Measurements from ENCODE around the gene PCLAF.
"Not testable (repeated sequence)": the region's sequence is repeated elsewhere in the genome, so short reads cannot be mapped to it uniquely, and the experiment has no call there.

PCLAF gene

GRCh38 chr15:64381000-64381751, at the start of gene PCLAF:
PCLAF (minus strand) TSS chr15:64381441; CDS start chr15:64381371, 70 bp downstream.
- DNase-seq = peak; percentile 96 to 97

DNA sequence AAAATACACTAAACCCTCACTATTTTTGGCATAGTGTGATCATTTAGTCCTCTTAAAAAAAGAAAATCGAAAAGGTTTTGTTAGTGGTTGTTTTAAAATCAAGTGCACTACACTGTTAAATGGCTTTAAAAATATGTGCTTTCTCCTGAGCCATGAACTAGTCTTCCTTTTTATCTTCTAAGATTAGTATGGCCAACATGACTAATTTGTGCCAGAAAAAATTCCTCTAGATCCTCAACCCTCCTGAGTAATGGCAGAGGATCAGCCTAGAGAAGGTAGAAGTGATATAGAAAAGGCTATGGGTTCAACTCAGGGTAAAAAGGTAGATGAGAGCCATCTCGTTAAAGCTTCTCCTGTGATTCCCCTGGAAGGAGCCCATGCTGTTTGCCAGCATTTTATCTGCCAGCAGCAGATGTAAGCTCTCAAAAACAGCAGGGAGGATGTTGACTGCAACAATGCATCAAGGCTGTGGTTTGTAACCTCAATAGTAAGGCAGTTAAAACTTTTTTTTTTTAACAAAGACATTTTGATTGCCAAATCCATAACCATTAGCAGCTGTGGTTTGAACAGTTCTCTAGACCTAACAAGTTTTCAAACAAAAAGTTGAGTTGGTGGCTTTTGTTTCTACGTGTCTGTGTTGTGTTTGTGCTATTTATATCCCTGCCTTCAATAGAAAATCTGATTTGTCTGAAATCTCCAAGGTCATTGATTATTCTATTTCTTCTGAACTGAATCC, 48.9 kb upstream of the PCLAF start:
- no peak for DNase-seq

DNA sequence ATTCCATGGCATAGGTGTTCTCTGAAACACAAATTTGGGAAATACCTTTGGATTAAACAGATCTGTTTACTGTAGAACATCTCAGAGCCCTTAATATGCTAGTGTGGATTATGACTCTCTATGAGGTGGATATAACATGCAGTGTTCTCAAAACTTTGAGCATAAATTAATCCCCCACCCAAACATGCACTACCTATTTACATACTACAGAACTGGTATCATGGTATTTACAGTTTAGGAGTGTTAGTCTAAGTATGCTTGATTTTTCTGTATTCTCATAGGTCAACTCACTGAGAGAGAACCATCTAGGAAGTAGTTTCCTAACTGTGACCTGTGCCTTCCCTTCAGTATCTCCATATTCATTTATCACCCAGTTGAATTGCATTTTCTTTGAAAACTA, 48.2 kb upstream of the PCLAF start:
- no peak for DNase-seq

- DNase-seq = no peak
These were observed 45.7 kb upstream of the PCLAF start for GRCh38 chr15:64426845-64427465.

- no peak for DNase-seq
These were observed 44.0 kb upstream of the PCLAF start for GRCh38 chr15:64425221-64425620.

GRCh38 chr15:64423970-64424369, 42.7 kb upstream of the PCLAF start:
- DNase-seq = no peak

DNA sequence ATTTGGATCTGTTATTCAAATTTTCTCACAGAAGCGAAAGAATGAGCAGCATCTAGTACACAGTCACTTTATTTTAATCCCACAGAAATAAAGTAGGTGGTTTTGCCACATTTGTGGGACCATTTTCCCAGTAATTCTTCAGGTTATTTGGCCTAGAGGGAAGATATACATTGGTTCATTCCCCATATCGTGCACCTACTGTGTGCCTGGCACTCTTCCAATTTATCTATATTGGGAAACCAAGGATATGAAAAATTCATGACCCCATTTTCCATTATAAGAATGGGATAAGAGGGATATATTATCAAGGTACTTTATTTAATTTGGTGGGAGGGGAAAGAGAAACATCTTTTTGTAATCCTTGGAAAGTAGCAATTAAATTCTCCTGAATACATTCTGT, 41.5 kb upstream of the PCLAF start:
- DNase-seq = no peak

DNA sequence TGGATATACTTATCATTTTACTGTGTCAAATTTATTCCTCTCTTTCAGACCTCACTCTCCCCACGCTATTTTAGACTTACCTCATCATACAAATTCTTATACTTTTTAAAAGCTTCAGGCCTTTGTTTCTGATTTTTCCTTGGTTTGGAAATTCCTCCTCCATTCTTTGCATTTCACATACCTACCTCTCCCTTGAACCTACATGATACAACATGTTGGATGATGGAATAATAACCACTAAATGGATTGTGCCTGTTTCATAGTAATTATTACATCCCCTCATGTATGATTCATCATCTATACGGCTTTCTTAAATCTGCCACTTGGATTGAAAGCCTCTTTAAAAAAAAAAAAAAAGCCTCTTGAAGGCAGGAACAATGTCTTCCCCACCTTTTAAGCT, 31.0 kb upstream of the PCLAF start:
- no peak for DNase-seq

DNA sequence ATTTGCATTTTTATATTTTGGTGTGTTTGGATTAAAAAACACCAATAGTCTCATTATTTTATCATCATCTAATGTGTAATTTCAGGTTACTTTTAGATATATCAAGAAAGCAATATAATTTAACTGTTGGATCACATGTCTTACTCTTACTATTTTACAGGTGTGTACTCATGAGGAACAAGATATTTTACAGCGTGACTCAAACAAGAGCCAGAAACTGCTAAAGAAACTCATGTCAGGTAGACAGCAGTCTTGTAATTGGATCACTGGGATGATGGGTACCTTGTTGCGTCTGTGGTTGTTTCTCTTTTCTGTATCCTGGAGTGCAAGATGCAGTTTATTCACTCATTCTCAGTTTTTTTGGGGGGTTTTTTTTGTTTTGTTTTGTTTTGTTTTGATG, 19.3 kb upstream of the PCLAF start:
- DNase-seq = no peak

- DNase-seq = no peak
These were observed 17.3 kb upstream of the PCLAF start for GRCh38 chr15:64398575-64398974.

DNA sequence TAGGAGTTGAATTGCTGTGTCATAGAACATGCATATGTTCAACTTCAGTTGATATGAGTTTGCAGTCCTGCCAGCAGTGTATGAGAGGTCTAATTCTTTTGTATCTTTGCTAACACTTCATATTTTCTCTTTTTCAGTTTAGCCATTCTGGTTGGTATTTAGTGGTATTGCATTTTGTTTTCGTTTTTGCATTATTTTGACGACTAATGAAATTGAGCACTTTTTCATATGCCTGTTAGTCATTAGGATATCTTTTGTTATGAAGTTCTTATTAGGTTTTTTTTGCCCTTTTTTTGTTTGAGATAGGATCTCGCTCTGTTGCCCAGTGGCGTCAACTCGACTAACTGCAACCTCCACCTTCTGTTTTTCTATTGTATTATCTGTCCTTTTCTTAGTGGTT, 15.5 kb upstream of the PCLAF start:
- no peak for DNase-seq

GRCh38 chr15:64392471-64392870, 11.2 kb upstream of the PCLAF start:
- not testable (repeated sequence) for DNase-seq

DNA sequence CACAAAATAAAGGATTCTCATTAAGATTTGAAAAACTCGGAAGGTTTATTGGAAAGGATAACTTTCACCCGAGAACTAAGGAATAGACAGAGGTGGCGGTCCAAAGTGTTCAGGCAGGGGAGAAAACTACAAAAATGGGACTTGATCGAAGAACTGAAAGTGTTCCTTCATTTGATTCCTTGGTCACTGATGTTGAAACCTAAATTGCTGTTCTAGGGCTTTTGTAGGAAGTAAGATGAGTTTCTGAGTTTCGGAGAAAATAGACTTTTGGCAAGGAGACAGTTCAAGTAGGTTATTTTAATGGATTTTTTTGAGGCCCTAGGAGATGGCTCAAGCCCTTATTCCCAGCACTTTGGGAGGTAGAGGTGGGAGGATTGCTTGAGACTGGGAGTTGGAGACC, 7.8 kb upstream of the PCLAF start:
- no peak for DNase-seq

DNA sequence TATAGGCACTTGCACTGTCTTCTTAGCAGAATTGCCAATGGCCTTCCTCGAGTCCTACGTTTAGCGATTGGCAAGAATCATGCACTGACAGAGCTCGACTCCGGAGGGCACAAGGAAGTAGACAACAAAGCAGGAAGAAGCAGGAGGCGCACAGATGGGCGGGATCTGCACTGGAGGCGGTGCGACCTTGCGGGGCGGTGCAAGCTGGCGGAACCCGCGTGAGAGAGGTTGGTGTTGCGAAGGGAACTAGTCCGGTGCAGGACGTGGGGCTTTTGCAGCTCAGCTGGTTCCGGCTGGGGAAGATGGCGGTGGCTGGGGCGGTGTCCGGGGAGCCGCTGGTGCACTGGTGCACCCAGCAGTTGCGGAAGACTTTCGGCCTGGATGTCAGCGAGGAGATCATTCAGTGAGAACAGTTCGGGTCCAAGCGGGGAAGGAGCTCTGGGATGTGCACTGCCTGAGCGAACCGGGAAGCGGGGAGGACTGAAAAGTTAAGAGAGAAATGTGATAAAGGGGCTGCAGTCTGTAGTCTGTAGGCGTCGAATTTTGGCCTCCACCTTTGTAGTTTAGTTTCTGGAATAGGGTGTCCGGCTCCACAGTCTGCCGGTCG, 6.4 kb upstream of the PCLAF start, which contains the start of gene TRIP4:
TRIP4 (plus strand) TSS at position 275 of the 607 bp plus-strand sequence; CDS start at position 303, 28 bp downstream.
- DNase-seq = peak; percentile 97 to 99

GRCh38 chr15:64386291-64386690, 5.0 kb upstream of the PCLAF start:
- no peak for DNase-seq

- DNase-seq = no peak
These were observed 2.5 kb upstream of the PCLAF start for GRCh38 chr15:64383760-64384159.

GRCh38 chr15:64380130-64380870, 941 bp downstream of the PCLAF start:
- not testable (repeated sequence) for DNase-seq

DNA sequence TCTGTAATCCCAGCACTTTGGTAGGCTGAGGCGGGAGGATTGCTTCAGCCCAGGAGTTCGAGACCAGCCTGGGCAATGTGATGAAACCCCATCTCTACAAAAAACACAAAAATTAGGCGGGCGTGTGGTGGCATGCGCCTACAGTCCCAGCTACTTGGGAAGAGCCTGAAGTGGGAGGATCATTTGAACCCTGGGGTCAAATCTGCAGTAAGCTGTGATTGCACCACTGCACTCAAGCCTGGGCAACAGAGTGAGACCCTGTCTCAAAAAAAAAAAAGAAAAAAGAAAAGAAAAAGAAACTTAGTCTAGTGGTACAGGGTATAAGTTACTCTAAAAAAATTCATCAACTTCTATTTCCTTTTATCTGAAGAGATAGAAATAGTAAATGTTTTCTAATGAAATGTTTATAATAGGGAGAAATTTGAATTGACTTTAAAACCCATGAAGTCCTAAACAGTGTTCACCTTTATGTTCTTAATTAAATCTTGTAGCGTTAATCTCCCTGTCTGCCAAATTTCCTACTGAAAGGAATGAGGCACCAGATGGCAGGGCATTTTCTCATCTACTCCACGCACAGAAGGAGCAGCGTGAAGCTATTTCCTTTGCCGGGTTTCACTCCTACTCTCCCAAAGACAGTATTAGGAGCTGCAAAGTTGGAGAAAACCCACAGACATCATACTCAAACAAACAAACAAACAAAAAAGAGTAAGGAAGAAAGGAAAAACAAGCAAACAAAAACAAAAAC, 1.9 kb downstream of the PCLAF start:
- DNase-seq = no peak

GRCh38 chr15:64373360-64373759, 7.9 kb downstream of the PCLAF start:
- DNase-seq = no peak

DNA sequence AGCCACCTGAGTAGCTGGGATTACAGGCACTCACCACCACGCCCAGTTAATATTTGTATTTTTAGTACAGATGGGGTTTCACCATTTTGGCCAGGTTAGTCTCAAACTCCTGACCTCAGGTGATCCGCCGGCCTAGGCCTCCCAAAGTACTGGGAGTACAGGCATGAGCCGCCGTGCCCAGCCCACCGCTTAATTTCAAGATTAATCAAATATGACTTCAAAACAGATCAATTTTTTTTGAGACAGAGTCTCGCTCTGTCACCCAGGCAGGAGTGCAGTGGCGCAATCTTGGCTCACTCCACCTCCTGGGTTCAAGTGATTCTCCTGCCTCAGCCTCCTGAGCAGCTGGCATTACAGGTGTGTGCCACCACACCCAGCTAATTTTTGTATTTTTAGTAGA, 9.9 kb downstream of the PCLAF start:
- DNase-seq = not testable (repeated sequence)

DNA sequence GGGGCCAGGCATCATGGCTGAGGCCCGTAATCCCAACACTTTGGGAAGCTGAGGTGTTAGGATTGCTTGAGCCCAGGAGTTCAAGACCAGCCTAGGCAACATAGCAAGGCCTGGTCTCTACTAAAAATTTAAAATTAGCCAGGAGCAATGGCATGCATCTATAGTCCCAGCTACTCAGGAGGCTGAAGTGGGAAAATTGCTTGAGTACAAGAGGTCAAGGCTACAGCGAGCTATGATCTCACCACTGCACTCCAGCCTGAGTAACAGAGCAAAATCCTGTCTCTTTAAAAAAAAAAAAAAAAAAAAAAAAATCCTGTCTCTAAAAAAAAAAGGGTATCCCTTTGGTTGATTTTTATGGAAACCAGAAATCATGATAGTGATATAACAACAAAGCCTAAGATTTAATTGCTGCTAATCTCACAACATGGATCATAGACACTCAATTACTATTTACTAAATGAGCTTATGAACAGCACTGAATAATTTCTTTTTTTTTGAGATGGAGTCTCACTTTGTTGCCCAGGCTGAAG, 12.1 kb downstream of the PCLAF start:
- no peak for DNase-seq

DNA sequence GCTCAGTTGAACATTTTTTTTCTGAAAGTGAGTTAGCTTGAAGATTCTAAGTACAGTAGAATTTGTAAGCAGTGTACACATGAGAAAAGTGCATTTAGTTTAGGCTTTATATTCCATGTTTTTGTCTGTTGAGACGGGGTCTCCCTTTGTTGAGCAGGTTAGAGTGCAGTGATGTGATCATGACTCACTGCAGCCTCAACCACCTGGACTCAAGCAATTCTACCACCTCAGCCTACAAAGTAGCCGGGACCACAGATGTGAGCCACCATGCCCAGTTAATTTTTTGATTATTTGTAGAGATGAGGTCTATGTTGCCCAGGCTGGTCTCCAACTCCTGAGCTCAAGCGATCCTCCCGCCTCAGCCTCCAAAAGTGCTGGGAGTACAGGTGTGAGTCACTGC, 20.0 kb downstream of the PCLAF start:
- DNase-seq = no peak

Measured in activated T-cell treated with anti-CD3 and anti-CD28 coated beads, Interleukin-2, amount 50 U/mL, for 48 hours (primary cell).